Measurements from ENCODE around the gene PNMA6E. TPM values are rescaled to one million over a fixed set of nuclear protein-coding genes. Genes with fewer than 3 reads are reported as not detected.

Gene PNMA6E
- total RNA-seq, 3 donors from 2014 or later, result not detected

GRCh38 chrX:153447581-153447960 lies 46.4 kb upstream of the PNMA6E start:
- intact Hi-C loops (cut with DNase I, micrococcal nuclease), result no loop called here
- DNase-seq (no peak), ATAC-seq (no peak)
- Histone ChIP-seq H3K9me3 (no peaks in the 10 kb centered on the region), H3K36me3 (ENCODE audit: low read depth) (no peaks in the 10 kb centered on the region), H3K4me1 (ENCODE audit: low read depth) (no peaks in the 10 kb centered on the region), H3K4me3 (no peak overlapping the region)
- TF ChIP-seq CTCF (IDR thresholded peaks at IDR 0.05), result no peak

- Histone ChIP-seq H3K36me3 (ENCODE audit: low read depth) (no peaks in the 10 kb centered on the region), H3K9me3 (no peaks in the 10 kb centered on the region), H3K4me3 (no peak overlapping the region), H3K4me1 (ENCODE audit: low read depth) (no peaks in the 10 kb centered on the region)
- no peak for DNase-seq
- no peak for ATAC-seq
- intact Hi-C loops (cut with DNase I, micrococcal nuclease), result no loop called here
- TF ChIP-seq CTCF (IDR thresholded peaks at IDR 0.05), result no peak
Measured at GRCh38 chrX:153446950-153447580, 45.9 kb upstream of the PNMA6E start.

GRCh38 chrX:153446636-153446936 lies 45.4 kb upstream of the PNMA6E start:
- H3K9me3 ChIP-seq, result no peaks in the 10 kb centered on the region
- no peak for TF ChIP-seq CTCF (IDR thresholded peaks at IDR 0.05)
- no peak overlapping the region for H3K4me3 ChIP-seq
- no peaks in the 10 kb centered on the region for H3K36me3 ChIP-seq (ENCODE audit: low read depth)
- H3K4me1 ChIP-seq (ENCODE audit: low read depth), result no peaks in the 10 kb centered on the region
- DNase-seq (no peak), ATAC-seq (no peak)
- intact Hi-C loops (cut with DNase I, micrococcal nuclease), result no loop called here

- Histone ChIP-seq H3K4me3 (no peak within 1 kb of the TSS), H3K36me3 (ENCODE audit: low read depth) (no peaks in the 10 kb centered on the region), H3K4me1 (ENCODE audit: low read depth) (no peaks in the 10 kb centered on the region), H3K9me3 (no peaks in the 10 kb centered on the region)
- DNase-seq, result no peak
- no peak for TF ChIP-seq CTCF (IDR thresholded peaks at IDR 0.05)
- no peak for ATAC-seq
- intact Hi-C loops (cut with DNase I, micrococcal nuclease), result no loop called here
Measured at GRCh38 chrX:153445856-153446635, 44.9 kb upstream of the PNMA6E start, which contains the start of gene TREX2. TSS of gene TREX2 (minus strand) at chrX:153446056. CDS start at chrX:153445430, 626 bp downstream.

GRCh38 chrX:153445106-153445855 lies 44.1 kb upstream of the PNMA6E start:
- ATAC-seq (no peak), DNase-seq (no peak)
- H3K36me3 ChIP-seq (ENCODE audit: low read depth), result no peaks in the 10 kb centered on the region

More at GRCh38 chrX:153445106-153445855, 44.1 kb upstream of the PNMA6E start:
- intact Hi-C loops (cut with DNase I, micrococcal nuclease), result no loop called here
- Histone ChIP-seq H3K4me3 (no peak overlapping the region), H3K9me3 (no peaks in the 10 kb centered on the region), H3K4me1 (ENCODE audit: low read depth) (no peaks in the 10 kb centered on the region)
- no peak for TF ChIP-seq CTCF (IDR thresholded peaks at IDR 0.05)
